SK-N-MC (cell line): ENCODE measurements around the gene NLRP5.

Experiments
- EZH2 ChIP-seq: fragments of 200-600 bp; sonication (generic); IDR thresholded peaks from one replicate; pipeline ENCODE4 v1.6.1; 2017; ENCODE audit warnings: antibody characterized with exemption
- POLR2AphosphoS5 ChIP-seq: IDR thresholded peaks from 2 replicates; pipeline ENCODE4 v1.6.1; 2012; ENCODE audit warnings: mild to moderate bottlenecking, low read depth, low read length, borderline replicate concordance

GRCh38 chr19:55939206-55939605 lies 47.4 kb upstream of the NLRP5 start:
- TF ChIP-seq EZH2 (no peak), POLR2AphosphoS5 (no peak)
